ENCODE data around the gene SLC7A7. TPM values are rescaled to one million over a fixed set of nuclear protein-coding genes. Genes with fewer than 3 reads are reported as not detected.
"Not testable (repeated sequence)": the region's sequence is repeated elsewhere in the genome, so short reads cannot be mapped to it uniquely, and the experiment has no call there.

Gene SLC7A7
- total RNA-seq, 1 donor from 2014 or later = not detected

- intact Hi-C loops (cut with micrococcal nuclease) = no loop called here
Observed at GRCh38 chr14:22794551-22794951, 20.7 kb downstream of the SLC7A7 start.

- intact Hi-C loops (cut with micrococcal nuclease) = no loop called here
Observed at GRCh38 chr14:22793976-22794375, 21.3 kb downstream of the SLC7A7 start.

DNA sequence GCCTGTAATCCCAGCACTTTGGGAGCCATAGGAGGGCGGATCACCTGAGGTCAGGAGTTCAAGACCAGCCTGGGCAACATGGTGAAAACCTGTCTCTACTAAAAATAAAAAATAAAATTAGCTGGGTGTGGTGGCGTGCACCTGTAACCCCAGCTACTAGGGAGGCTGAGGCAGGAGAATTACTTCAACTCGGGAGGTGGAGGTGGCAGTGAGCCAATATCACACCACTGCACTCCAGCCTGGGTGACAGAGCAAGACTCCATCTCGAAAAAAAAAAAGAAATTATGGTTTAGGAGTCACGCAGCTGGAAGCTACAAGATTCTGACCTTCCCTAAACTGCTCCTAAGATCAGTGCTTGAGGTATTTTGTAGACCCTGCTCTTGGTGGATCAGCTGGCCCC lies 21.7 kb downstream of the SLC7A7 start:
- intact Hi-C loops (cut with micrococcal nuclease) = not testable (repeated sequence)

GRCh38 chr14:22792158-22792557 lies 23.1 kb downstream of the SLC7A7 start:
- intact Hi-C loops (cut with micrococcal nuclease) = no loop called here

DNA sequence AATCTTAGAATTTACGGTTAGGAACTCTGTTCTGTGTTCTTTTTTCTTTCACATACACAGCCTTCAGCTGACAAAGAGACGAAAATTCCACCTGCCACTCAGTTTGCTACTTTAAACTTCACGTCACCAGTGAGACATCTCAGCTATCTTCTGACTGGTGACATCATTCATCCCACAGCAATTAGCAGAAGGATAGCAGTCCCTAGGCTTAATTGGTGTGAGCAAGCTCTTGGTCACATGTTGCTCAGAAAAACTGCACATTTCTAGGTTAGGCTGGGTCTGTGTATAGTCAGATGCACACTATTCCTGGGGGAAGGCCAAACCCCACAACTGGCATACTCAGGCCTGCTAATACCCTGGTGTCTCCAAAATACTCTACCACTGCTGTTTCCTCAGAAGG lies 23.9 kb downstream of the SLC7A7 start:
- intact Hi-C loops (cut with micrococcal nuclease) = no loop called here

- intact Hi-C loops (cut with micrococcal nuclease) = no loop called here
Observed at GRCh38 chr14:22786685-22787084, 28.6 kb downstream of the SLC7A7 start.

DNA sequence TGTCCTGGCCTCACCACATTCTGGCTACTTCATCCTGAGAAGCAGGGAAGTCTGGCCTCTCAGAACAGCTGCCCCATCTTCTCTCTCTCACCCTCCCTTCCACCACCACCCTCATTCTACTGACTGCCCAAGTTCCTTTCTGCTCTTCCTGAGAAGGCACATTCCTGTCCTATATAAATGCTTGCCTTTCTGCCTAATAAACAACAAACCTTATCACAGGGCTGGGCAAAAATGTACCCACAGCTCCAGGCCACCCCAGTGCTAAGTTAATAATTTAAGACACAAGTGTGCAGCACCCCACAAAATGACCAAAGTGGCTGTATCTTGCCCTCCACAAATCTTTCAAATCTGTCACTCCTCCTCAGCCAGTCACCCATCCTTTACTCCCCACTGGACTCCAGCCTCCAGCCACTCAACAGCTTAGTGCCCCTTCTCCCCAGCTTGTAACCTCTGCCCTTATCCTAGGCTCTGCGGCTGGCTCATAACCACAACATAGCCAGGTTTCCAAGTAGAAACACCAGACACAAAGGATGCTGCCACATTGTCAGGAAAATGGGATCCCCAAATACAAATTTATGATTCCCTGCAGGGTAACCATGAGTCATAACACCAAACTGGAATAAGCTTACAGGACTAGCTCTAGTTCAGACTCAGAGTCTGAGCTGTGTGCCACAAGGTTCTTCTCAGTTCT lies 33.8 kb downstream of the SLC7A7 start:
- intact Hi-C loops (cut with micrococcal nuclease) = no loop called here

DNA sequence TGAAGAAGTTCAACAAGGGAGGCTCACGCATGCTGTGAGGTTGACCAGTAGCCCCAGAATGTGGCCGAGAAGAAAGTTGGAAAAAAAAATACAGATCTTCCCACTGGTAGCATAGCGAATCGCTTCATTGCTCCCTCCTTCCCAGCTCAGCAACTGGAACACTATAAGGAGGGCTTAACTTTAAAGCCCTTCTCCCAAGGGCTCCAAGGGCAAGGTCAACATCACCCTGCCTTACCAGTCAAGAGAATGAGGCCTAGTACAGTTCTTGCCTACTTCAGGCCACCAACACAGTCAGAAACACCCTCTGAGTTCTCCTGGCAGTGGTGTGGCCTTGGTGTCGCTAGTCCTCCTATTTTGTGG lies 34.3 kb downstream of the SLC7A7 start:
- intact Hi-C loops (cut with micrococcal nuclease) = no loop called here

DNA sequence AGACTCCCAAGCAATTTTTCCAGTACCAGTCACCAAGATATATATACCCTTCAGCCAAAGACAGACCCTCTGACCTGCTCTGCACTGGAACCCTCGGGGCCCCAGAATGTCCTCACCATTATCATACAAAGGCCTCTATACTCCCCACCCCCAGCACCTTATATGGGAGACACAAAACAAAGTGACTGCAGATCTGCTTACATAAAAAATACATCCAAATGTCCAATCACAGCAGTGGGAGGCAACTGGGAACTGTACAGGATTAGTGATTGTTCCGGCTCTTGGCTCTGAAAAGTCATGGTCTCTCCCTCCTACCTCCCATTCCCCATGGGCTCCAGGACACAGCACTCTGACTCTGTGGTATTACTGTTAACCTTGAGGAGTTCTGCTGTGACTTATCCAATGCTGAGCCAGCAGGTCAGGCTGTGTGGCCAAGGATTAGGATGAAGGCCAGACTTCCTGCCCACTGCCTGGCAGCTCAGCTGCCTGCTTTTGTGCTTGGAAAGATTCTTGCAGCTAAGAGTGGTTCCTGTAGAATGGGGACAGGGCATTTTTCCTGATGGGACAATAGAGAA lies 35.0 kb downstream of the SLC7A7 start:
- intact Hi-C loops (cut with micrococcal nuclease) = no loop called here

- intact Hi-C loops (cut with micrococcal nuclease) = no loop called here
Observed at GRCh38 chr14:22778084-22778483, 37.2 kb downstream of the SLC7A7 start.

DNA sequence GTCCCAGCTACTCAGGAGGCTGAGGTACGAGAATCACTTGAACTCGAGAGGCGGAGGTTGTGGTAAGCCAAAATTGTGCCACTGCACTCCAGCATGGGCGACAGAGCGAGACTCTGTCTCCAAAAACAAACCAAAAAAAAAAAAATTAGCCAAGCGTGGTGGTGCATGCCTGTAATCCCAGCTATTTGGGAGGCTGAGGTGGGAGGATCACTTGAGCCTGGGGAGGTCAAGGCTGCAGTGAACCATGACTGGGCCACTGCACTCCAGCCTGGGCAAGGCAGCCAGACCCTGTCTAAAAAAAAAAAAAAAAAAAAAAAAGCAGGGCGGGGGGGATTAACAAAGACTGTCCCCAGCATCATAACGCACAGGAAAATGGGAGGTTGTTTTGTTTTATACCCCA lies 38.4 kb downstream of the SLC7A7 start:
- intact Hi-C loops (cut with micrococcal nuclease) = not testable (repeated sequence)

DNA sequence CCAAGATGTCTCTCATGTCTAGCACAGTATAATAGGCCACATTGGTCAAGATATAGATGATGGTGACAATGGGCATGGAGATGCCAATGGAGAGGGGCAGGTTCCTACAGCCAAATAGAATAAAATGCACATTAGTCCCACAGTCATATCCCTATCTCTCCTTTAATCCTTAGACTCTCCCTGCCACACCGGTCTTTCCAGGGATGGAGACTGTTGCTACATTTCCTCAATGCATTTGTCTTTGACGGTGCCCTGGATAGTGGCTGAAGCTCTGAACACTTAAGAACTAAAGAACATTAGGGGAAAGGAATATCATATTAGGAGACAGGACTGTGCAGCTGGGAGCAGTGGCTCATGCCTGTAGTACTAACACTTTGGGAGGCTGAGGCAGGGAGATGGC lies 39.0 kb downstream of the SLC7A7 start:
- intact Hi-C loops (cut with micrococcal nuclease) = no loop called here

DNA sequence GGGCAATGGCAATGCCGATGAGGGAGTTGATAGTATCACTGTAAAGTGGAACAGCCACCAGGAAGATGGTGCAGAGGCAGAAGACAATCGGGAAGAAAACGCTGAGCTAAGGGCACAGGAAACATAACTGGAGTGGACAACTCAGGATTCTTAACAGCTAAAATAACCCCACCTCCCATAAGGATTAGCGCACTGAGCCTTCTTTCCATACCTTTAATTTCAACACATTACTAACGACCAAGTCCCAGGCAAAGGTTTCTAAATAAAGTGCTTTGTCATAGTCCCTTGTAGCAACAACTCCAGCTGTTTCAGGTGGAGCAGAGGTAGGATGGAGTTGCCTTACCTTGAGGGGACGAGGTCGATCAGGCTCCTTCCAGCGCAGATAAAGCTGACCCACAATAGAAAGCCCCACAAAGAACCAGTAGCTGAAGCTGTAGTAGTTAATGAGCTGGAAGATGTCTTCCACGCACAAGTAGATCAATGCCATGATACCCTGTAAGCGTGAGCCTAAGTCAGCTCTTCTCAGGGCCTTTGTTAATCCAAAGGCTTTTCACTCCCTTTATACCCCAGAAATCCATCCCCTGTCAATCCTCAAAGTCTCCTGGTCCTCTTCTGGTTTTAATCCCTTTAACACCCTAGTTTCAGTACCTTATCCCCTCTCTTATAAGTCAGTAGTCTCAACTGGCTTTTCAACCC lies 41.1 kb downstream of the SLC7A7 start:
- intact Hi-C loops (cut with micrococcal nuclease) = no loop called here

DNA sequence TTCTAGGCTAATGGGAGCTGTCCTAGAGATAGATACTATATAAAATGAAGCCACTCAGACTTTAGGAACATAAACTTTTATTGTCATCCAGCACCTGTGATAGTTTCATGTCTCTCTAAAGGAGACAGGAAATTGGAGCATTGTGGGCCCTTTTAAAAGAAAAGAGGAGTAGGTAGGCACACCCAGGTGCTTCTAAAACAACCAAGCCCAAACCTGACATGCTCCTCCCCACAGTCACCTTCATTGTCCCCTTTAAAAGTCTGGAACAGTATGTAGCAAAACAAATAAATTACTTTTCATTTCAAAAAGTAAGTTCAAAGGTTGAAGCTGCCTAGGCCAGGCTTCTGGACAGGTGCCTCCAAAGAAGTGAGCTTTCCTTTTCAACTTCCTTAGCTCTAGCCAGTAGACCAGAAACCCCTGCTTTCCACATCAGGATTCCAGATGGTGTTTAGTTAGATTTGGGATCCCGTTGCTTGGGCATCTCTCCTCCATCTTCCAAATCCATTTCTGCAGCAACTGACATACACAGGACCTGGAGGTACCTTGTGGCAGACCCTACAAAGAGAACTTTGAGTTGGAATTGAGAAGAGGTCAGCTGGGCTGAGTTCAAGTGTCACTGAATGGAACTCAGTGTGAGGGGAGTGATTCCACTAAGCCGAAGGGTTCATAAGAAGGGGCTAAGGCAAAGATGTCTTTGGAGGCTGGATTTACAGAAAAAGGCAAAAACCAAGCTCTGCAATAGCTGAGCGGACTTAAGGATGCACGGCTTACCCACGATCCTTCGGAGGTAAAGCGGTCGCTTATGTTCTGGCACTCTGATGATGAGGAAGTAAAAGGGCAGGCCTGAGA lies 41.8 kb downstream of the SLC7A7 start:
- intact Hi-C loops (cut with micrococcal nuclease) = no loop called here

DNA sequence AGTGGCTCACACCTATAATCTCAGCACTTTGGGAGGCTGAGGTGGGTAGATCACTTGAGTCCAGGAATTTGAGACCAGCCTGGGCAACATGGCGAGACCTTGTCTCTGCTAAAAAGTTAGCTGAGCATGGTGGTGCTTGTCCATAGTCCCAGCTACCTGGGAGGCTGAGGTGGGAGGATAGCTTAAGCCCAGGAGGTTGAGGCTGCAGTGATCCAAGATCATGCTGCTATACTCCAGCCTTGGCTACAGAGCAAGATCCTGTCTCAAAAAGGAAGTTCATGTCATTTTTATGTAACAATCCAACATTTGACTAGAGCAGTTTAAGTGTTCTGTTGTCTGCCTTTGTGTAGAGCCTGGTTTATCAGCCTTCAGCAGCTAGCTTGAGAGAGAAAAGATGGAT lies 42.5 kb downstream of the SLC7A7 start:
- intact Hi-C loops (cut with micrococcal nuclease) = no loop called here

DNA sequence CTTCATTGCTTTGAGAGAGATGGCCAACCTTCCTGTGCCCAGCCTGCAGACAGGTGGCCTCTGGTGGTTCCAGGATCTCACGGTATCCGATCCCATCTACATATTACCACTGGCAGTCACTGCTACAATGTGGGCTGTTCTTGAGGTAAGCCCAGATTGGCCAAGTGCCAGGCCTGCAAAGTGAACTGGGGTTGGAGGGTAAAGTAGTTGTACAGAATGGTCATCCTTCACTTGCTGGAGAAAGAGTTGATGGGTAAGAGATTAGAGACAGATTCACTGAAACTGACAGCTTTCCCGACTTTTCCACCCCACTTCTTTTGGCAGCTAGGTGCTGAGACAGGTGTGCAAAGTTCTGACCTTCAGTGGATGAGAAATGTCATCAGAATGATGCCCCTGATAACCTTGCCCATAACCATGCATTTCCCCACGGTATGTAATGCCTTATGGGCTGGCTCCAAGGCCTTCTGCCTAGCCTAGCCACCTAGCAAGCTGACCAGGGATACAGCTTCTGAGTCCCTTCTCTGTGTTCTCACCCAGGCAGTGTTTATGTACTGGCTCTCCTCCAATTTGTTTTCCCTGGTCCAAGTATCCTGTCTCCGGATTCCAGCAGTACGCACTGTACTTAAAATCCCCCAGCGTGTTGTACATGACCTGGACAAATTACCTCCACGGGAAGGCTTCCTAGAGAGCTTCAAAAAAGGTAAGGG lies 44.6 kb downstream of the SLC7A7 start:
- intact Hi-C loops (cut with micrococcal nuclease) = no loop called here

DNA sequence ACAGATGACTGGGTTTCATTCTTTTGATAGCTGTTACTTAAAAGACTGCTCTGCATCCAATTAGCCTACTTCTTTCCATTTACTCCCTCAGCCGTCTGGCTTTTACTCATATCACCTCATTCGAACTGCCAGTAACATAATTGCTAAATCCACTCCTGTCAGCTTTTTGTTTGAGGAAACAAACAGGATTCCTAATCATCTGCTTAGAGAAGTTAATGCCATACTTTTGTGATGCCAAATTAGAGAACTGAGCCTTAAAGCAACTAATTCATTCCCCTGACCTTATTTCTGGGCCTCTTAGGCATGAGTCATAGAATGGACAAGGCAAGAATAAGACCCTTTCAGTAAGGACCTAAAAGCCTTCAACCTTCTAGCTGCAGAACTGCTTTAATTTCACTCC lies 45.9 kb downstream of the SLC7A7 start:
- intact Hi-C loops (cut with micrococcal nuclease) = loop anchor here (5.0 kb wide), 1 partner anchor 533 kb away; the partner anchor contains the start of gene PPP1R3E

GRCh38 chr14:22768947-22769346 lies 46.3 kb downstream of the SLC7A7 start:
- intact Hi-C loops (cut with micrococcal nuclease) = loop anchor here (5.0 kb wide), 1 partner anchor 533 kb away; the partner anchor contains the start of gene PPP1R3E

GRCh38 chr14:22767323-22767589 lies 48.0 kb downstream of the SLC7A7 start:
- intact Hi-C loops (cut with micrococcal nuclease) = loop anchor here (2.0 to 5.0 kb wide), 2 partner anchors 54 to 535 kb away; partner anchors contain the start of gene PPP1R3E

DNA sequence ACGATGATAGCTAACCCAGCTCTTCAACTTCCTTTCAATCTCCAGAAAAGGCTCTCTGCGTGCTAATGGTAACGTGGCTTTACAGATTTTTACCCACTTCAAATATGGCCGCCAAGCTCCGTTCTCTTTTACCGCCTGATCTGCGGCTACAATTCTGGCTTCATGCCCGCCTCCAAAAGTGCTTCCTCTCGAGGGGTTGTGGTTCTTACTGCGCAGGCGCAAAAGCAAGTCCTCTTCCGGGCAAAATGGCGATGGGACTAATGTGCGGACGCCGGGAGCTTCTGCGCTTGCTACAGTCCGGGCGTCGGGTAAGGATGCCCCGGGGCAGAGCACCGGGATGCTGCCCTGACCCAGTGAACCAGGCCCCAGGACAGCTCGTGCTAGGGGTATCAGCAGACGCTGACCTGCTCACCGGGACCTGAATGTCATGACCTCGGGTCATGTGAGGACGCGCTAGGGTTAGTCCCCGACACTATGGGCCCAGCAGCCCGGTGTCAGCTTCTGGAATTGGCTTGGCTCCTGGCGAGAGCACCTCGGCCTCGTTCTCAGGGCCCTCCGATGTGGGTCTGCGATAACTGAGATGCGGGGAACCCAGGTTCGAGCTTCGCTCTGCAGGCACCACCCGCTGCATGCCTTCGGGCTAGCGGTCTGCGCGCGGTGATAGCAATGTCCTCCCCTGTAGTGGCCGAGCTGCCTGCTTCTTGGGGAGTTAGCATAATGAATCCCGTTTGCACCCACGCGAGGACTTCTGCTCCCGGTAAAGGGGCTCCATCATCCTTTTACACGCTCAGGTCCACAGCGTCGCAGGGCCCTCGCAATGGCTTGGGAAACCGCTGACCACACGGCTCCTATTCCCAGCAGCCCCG lies 48.5 kb downstream of the SLC7A7 start, which contains the start of gene OXA1L:
Gene OXA1L (plus strand): TSS at position 232 of the 866 bp plus-strand sequence. CDS start 14 bp downstream, at position 246.
- intact Hi-C loops (cut with micrococcal nuclease) = loop anchor here (1.0 to 5.0 kb wide), 7 partner anchors 29 to 536 kb away; partner anchors contain the start of genes DAD1, MRPL52, PPP1R3E and RBM23

Data from T-helper 2 cell treated with Interferon-gamma antibody and Interleukin-4, amounts not matched to agents 100 ng/mL and 5 ng/mL, for 36 hours (primary cell).